Endothelial cell of umbilical vein (primary cell): ENCODE measurements around the gene CD68. TPM values are rescaled to one million over a fixed set of nuclear protein-coding genes. Genes with fewer than 3 reads are reported as not detected.

Source experiments
- BruUV-seq: library from RNA; stranded (reverse); fragments of 400-500 nt; replicated peaks from 2 replicates; lab custom pipeline; 2021; lab: Mats Ljungman, UMichigan
- CTCF ChIA-PET: fragments of 300-600, 350-600 bp; sonication (Branson Sonifier 250); formaldehyde crosslinking; loops from one replicate; lab custom pipeline; 2021; ENCODE audit warnings: antibody characterized with exemption, inconsistent platforms; lab: Charles Lee
- POLR2A ChIA-PET: fragments of 300-600, 350-600 bp; sonication (Branson Sonifier 250); formaldehyde crosslinking; loops from one replicate; lab custom pipeline; 2021; ENCODE audit warnings: antibody characterized with exemption, inconsistent platforms; lab: Charles Lee
- DNase-seq: peaks from one replicate; pipeline ENCODE4 v3.0.0-alpha.2; 2011; ENCODE audit warnings: low read depth, low spot score
- FAIRE-seq: peaks from 2 replicates; lab custom pipeline; 2011; peaks lifted over from hg19 to GRCh38; lab: Jason Lieb, UNC
- H2AFZ ChIP-seq: 2 replicates; pipeline ENCODE4 v1.6.0; 2012; ENCODE audit warnings: low read depth, low read length, control low read depth, inconsistent platforms
- H3K27ac ChIP-seq: 2 replicates; pipeline ENCODE4 v1.5.1; 2011; ENCODE audit warnings: low read depth, mild to moderate bottlenecking, control low read depth, low read length, moderate library complexity; ENCODE audit not compliant: insufficient read depth
- H3K27me3 ChIP-seq, 2 experiments: 2 replicates each; pipeline versions ENCODE4 v1.6.0 to v1.6.1; 2011; ENCODE audit warnings: low read length in 2 of 2, mixed read lengths in 1 of 2; ENCODE audit not compliant: control insufficient read depth in 2 of 2, insufficient read depth in 2 of 2
- H3K36me3 ChIP-seq, 2 experiments: 2 replicates in 1 of 2; 3 replicates in 1 of 2; pipeline ENCODE4 v1.5.1; 2011; ENCODE audit warnings: low read length in 2 of 2, mild to moderate bottlenecking in 1 of 2, moderate library complexity in 1 of 2; ENCODE audit not compliant: control insufficient read depth in 2 of 2, insufficient read depth in 2 of 2; ENCODE audit errors: extremely low read depth in 1 of 2
- H3K4me1 ChIP-seq: 3 replicates; pipeline ENCODE4 v1.5.1; 2011; ENCODE audit warnings: mild to moderate bottlenecking, low read length; ENCODE audit not compliant: control insufficient read depth, insufficient read depth; ENCODE audit errors: extremely low read depth
- H3K4me2 ChIP-seq: 2 replicates; pipeline ENCODE4 v1.6.1; 2011; ENCODE audit warnings: low read length, control low read depth, mixed read lengths; ENCODE audit not compliant: insufficient read depth
- H3K4me3 ChIP-seq, 3 experiments: fragments of 200-600 bp in 1 of 3; sonication (generic), shearing (Covaris generic) in 1 of 3; replicated peaks in 1 of 3; 2 replicates each; pipeline ENCODE4 v1.5.1; 2011 to 2016; ENCODE audit warnings: control low read depth in 3 of 3, low read length in 3 of 3, mild to moderate bottlenecking in 2 of 3, inconsistent platforms in 1 of 3, low read depth in 1 of 3, moderate library complexity in 1 of 3; ENCODE audit not compliant: insufficient read depth in 1 of 3
- H3K79me2 ChIP-seq: 2 replicates; pipeline ENCODE4 v1.6.0; 2012; ENCODE audit warnings: low read length, inconsistent platforms; ENCODE audit not compliant: control insufficient read depth, insufficient read depth
- H3K9ac ChIP-seq: replicated peaks from 2 replicates; pipeline ENCODE3; 2011; ENCODE audit warnings: low read length, control low read depth; ENCODE audit not compliant: insufficient read depth; ENCODE audit errors: extremely low read depth
- H3K9me1 ChIP-seq: replicated peaks from 3 replicates; pipeline ENCODE4 v1.6.0; 2011; ENCODE audit warnings: mild to moderate bottlenecking, low read length; ENCODE audit not compliant: control insufficient read depth, insufficient read depth; ENCODE audit errors: extremely low read depth
- H3K9me3 ChIP-seq: replicated peaks from 2 replicates; pipeline ENCODE4 v1.5.1; 2012; ENCODE audit warnings: low read length, inconsistent platforms; ENCODE audit not compliant: control insufficient read depth, insufficient read depth
- H4K20me1 ChIP-seq: replicated peaks from 2 replicates; pipeline ENCODE3; 2011; ENCODE audit warnings: mild to moderate bottlenecking, low read length; ENCODE audit not compliant: control insufficient read depth, insufficient read depth; ENCODE audit errors: extremely low read depth
- EZH2 ChIP-seq: IDR thresholded peaks from 2 replicates; pipeline ENCODE4 v1.6.1; 2012; ENCODE audit warnings: borderline replicate concordance, low read depth, mild to moderate bottlenecking, moderate library complexity, low read length, inconsistent platforms; ENCODE audit not compliant: severe bottlenecking
- FOS ChIP-seq: IDR thresholded peaks from 2 replicates; pipeline ENCODE4 v1.6.1; 2011; ENCODE audit warnings: mild to moderate bottlenecking, low read length, moderate library complexity, borderline replicate concordance; ENCODE audit not compliant: insufficient read depth
- GATA2 ChIP-seq: IDR thresholded peaks from 2 replicates; pipeline ENCODE4 v1.7.0; 2011; ENCODE audit warnings: low read depth, mild to moderate bottlenecking, moderate library complexity, mixed read lengths, low read length; ENCODE audit not compliant: insufficient read length, insufficient read depth
- JUN ChIP-seq: IDR thresholded peaks from 2 replicates; pipeline ENCODE4 v1.6.1; 2011; ENCODE audit warnings: borderline replicate concordance, low read depth; ENCODE audit not compliant: insufficient read length, insufficient read depth
- MAX ChIP-seq: IDR thresholded peaks from 2 replicates; pipeline ENCODE4 v1.6.1; 2011; ENCODE audit not compliant: insufficient read depth, insufficient read length
- MYC ChIP-seq: IDR thresholded peaks from one replicate; pipeline ENCODE4 v1.6.1; 2011; ENCODE audit warnings: mild to moderate bottlenecking, low read depth, low read length
- POLR2A ChIP-seq: IDR thresholded peaks from 2 replicates; pipeline ENCODE4 v1.6.1; 2012; ENCODE audit warnings: low read depth, mild to moderate bottlenecking, control low read depth, low read length
- POLR2AphosphoS5 ChIP-seq: IDR thresholded peaks from 2 replicates; pipeline ENCODE4 v1.6.1; 2012; ENCODE audit warnings: low read depth, mild to moderate bottlenecking, control low read depth, low read length, moderate library complexity; ENCODE audit not compliant: insufficient read depth
- dilution Hi-C: fragments of 300-500 bp; cut with MboI; formaldehyde crosslinking; loops from one replicate; pipeline ENCODE4 v1.15.0; 2019; ENCODE audit warnings: low sequenced_read_pairs; ENCODE audit not compliant: extremely low pct_ligation_motif_present
- intact Hi-C: fragments of 100-400 bp; cut with micrococcal nuclease; formaldehyde crosslinking; loops from one replicate; pipeline ENCODE4 v1.10.0; 2022
- polyA plus RNA-seq, 4 experiments: library from polyadenylated mRNA; depleted of rRNA in 3 of 4; stranded (reverse) in 3 of 4; unstranded in 1 of 4; fragments of >200 nt; gene quantifications; 2 replicates each; pipeline versions ENCODE4 v1.2.1 to v1.2.3, GENCODE V29; 2011 to 2012; ENCODE audit warnings: missing spikeins in 1 of 4
- total RNA-seq: library from RNA; stranded (reverse); gene quantifications from 2 replicates; pipeline ENCODE4 v1.2.3, GENCODE V29; 2021

Gene CD68
- total and polyA plus RNA-seq, 2 donors (not counting 3 experiments of a cell fraction or from before 2014, with no cell fraction given): 2.9 to 30.8 TPM

GRCh38 chr17:7570351-7570750 is 9.1 kb upstream of the CD68 start:
- no peak for FAIRE-seq
- intact Hi-C loops: loop anchor here (5.0 kb wide), 1 partner anchor 267 kb away; no protein-coding TSS in a partner anchor
- TF ChIP-seq GATA2 (no peak), POLR2AphosphoS5 (no peak), EZH2 (no peak), MAX (no peak), POLR2A (no peak), JUN (no peak), FOS (no peak)

DNA sequence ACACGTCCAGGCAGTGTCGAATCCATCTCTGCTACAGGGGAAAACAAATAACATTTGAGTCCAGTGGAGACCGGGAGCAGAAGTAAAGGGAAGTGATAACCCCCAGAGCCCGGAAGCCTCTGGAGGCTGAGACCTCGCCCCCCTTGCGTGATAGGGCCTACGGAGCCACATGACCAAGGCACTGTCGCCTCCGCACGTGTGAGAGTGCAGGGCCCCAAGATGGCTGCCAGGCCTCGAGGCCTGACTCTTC is 7.2 kb upstream of the CD68 start:
- H3K4me3 ChIP-seq: peak overlapping the region in 2 of 3 experiments; percentile 41 to 59
- H3K4me1 ChIP-seq: peaks cover 38% of the 10 kb centered on the region
- peak overlapping the region; percentile 43 for H2AFZ ChIP-seq
- H3K27me3 ChIP-seq: no peaks in the 10 kb centered on the region
- FAIRE-seq (no peak), DNase-seq (no peak)
- TF ChIP-seq MYC (peak; percentile 100), MAX (peak; percentile 100), JUN (no peak)
- H3K79me2 ChIP-seq: peaks cover 48% of the 10 kb centered on the region
- BruUV-seq: no TSS peak
- H3K9ac ChIP-seq: peak overlapping the region; percentile 70
- CTCF ChIA-PET: interaction anchor here (3.5 to 6.2 kb wide), 2 partner anchors 12 to 17 kb away, joined by 13 to 40 read pairs; partner anchors contain the start of gene SOX15
- dilution Hi-C loops: no loop called here
- H3K9me1 ChIP-seq: no peaks in the 10 kb centered on the region
- peaks cover 9% of the 10 kb centered on the region for H4K20me1 ChIP-seq
- H3K4me2 ChIP-seq: peak overlapping the region; percentile 76
- H3K27ac ChIP-seq: peak overlapping the region; percentile 69
- POLR2A ChIA-PET: interaction anchor here (1.8 kb wide), 2 partner anchors 11 to 17 kb away, joined by 5 to 6 read pairs; partner anchors contain the start of gene MPDU1
- H3K36me3 ChIP-seq: peaks cover 26 to 46% of the 10 kb centered on the region in 2 experiments
- H3K9me3 ChIP-seq: no peaks in the 10 kb centered on the region
- intact Hi-C loops: loop anchor here (1.0 to 5.0 kb wide), 6 partner anchors 11 to 265 kb away; partner anchors contain the start of genes MPDU1, POLR2A, SENP3 and WRAP53

More at GRCh38 chr17:7570351-7570750, 9.1 kb upstream of the CD68 start:
- ChIA-PET POLR2A (no interaction called here), CTCF (interaction anchor here (1.0 to 6.2 kb wide), 3 partner anchors 10 to 23 kb away, joined by 3 to 40 read pairs (median 11); partner anchors contain the start of gene SOX15)
- H3K27me3 ChIP-seq: no peaks in the 10 kb centered on the region
- no peak overlapping the region for H2AFZ ChIP-seq
- DNase-seq: no peak
- peaks cover 35% of the 10 kb centered on the region for H3K79me2 ChIP-seq
- no peak overlapping the region for H3K9ac ChIP-seq
- H3K9me3 ChIP-seq: no peaks in the 10 kb centered on the region
- H3K9me1 ChIP-seq: no peaks in the 10 kb centered on the region
- peaks cover 20% of the 10 kb centered on the region for H3K4me1 ChIP-seq
- no peak overlapping the region for H3K4me3 ChIP-seq
- no TSS peak for BruUV-seq
- dilution Hi-C loops: no loop called here
- H4K20me1 ChIP-seq: peaks cover 6% of the 10 kb centered on the region
- peaks cover 15 to 36% of the 10 kb centered on the region in 2 experiments for H3K36me3 ChIP-seq
- H3K4me2 ChIP-seq: no peak overlapping the region
- no peak overlapping the region for H3K27ac ChIP-seq
